HepG2 (cell line): ENCODE results near the gene ANKLE1. TPM values are rescaled to one million over a fixed set of nuclear protein-coding genes. Genes with fewer than 3 reads are reported as not detected.

Experiments
- ATRX ChIP-seq: sonication (generic); formaldehyde crosslinking; IDR thresholded peaks from 2 replicates; pipeline ENCODE4 v1.4.0; 2020; ENCODE audit warnings: missing genetic modification reagents, borderline replicate concordance
- KDM5B ChIP-seq: sonication (generic); formaldehyde crosslinking; IDR thresholded peaks from 2 replicates; pipeline ENCODE4 v1.4.0; 2020; ENCODE audit warnings: missing genetic modification reagents, mild to moderate bottlenecking, borderline replicate concordance
- RXRB ChIP-seq: IDR thresholded peaks from 2 replicates; pipeline ENCODE4 v1.6.1; 2016; ENCODE audit warnings: borderline replicate concordance, missing genetic modification reagents, missing compliant biosample characterization
- TFDP2 ChIP-seq: sonication (generic); formaldehyde crosslinking; IDR thresholded peaks from 2 replicates; pipeline ENCODE4 v1.4.0; 2020; ENCODE audit warnings: missing genetic modification reagents
- ZNF451 ChIP-seq: sonication (generic); formaldehyde crosslinking; IDR thresholded peaks from 2 replicates; pipeline ENCODE4 v1.5.0; 2020; ENCODE audit warnings: mild to moderate bottlenecking, missing genetic modification reagents
- ZNF562 ChIP-seq: sonication (generic); formaldehyde crosslinking; IDR thresholded peaks from 2 replicates; pipeline ENCODE4 v1.8.0; 2022; ENCODE audit warnings: missing genetic modification reagents, borderline replicate concordance
- ZNF598 ChIP-seq: sonication (generic); formaldehyde crosslinking; IDR thresholded peaks from 2 replicates; pipeline ENCODE4 v1.5.1; 2020; ENCODE audit warnings: mild to moderate bottlenecking, missing genetic modification reagents, borderline replicate concordance
- ZNF614 ChIP-seq: IDR thresholded peaks from 2 replicates; pipeline ENCODE4 v1.6.1; 2018; ENCODE audit warnings: missing biosample characterization, missing genetic modification reagents, inconsistent platforms, borderline replicate concordance
- ZNF883 ChIP-seq: sonication (generic); formaldehyde crosslinking; IDR thresholded peaks from 2 replicates; pipeline ENCODE4 v1.5.1; 2020; ENCODE audit warnings: mild to moderate bottlenecking, missing genetic modification reagents; ENCODE audit errors: not compliant biosample characterization
- polyA plus RNA-seq, 8 experiments: library from polyadenylated mRNA; depleted of rRNA in 3 of 8; stranded (reverse) in 7 of 8; unstranded in 1 of 8; fragments of >200 nt; fragmentation: Illumina TruSeq in 4 of 8; extraction: Trizol in 4 of 8; gene quantifications; 2 replicates each; pipeline versions ENCODE4 v1.2.1 to v1.2.3, GENCODE V29; 2011 to 2016; ENCODE audit warnings: low read depth in 4 of 8, missing spikeins in 1 of 8, mixed read lengths in 1 of 8; ENCODE audit not compliant: insufficient read depth in 1 of 8
- total RNA-seq, 5 experiments: library from RNA; depleted of rRNA; stranded (reverse); fragments of >200 nt; fragmentation: Illumina TruSeq; extraction: Trizol; gene quantifications; 2 replicates each; pipeline ENCODE4 v1.2.3, GENCODE V29; 2016; ENCODE audit warnings: low read depth in 1 of 5
- TF ChIP-seq, protein P1 (sequence below): sonication (generic); formaldehyde crosslinking; IDR thresholded peaks from 2 replicates; pipeline ENCODE4 v1.4.0; 2020; ENCODE audit warnings: low read depth, missing genetic modification reagents
- TF ChIP-seq, protein P2 (sequence below), 2 experiments: sonication (generic) in 1 of 2; formaldehyde crosslinking in 1 of 2; IDR thresholded peaks; 2 replicates each; pipeline versions ENCODE4 v1.4.0 to v1.6.1; 2016 to 2020; ENCODE audit warnings: borderline replicate concordance in 1 of 2, low read depth in 1 of 2, mild to moderate bottlenecking in 1 of 2, missing genetic modification reagents in 1 of 2
- TF ChIP-seq, protein P3 (sequence below): IDR thresholded peaks from 2 replicates; pipeline ENCODE4 v1.6.1; 2018; ENCODE audit warnings: missing genetic modification reagents, mild to moderate bottlenecking, missing compliant biosample characterization
- TF ChIP-seq, protein P4 (sequence below): sonication (generic); formaldehyde crosslinking; IDR thresholded peaks from 2 replicates; pipeline ENCODE4 v1.5.0; 2020; ENCODE audit warnings: missing genetic modification reagents, mild to moderate bottlenecking, borderline replicate concordance

The ANKLE1 gene
- total and polyA plus RNA-seq, 2 of the 13 experiments (the other 11 are each of a cell fraction or from before 2014, with no cell fraction given), result 0.69 to 1.5 TPM

DNA sequence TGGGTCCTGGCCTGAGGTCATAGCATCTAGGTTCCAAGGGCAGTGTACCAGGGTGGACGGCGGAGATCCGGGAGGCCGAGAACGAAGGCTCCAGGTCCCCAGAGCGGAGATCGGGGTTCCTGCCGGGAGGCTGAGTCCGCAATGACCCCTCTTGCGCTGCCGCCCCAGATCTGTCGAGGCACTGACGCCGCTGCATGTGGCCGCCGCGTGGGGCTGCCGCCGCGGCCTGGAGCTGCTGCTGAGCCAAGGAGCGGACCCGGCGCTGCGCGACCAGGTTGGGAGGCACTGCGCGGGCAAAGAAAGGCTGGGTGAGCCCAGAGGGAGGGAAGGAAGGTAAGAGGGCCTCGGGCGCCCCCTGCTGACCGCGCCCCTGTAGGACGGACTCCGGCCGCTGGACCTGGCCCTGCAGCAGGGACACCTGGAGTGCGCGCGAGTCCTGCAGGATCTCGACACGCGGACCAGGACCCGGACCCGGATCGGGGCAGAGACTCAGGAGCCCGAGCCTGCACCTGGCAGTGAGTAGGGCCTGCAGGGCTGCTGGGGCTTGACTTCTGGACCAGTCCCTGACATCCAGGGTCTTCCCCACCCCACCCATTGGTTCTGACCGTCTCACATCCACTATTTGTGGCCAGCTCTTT lies 906 bp downstream of the ANKLE1 start (continued):
- TF ChIP-seq, protein P1, sequence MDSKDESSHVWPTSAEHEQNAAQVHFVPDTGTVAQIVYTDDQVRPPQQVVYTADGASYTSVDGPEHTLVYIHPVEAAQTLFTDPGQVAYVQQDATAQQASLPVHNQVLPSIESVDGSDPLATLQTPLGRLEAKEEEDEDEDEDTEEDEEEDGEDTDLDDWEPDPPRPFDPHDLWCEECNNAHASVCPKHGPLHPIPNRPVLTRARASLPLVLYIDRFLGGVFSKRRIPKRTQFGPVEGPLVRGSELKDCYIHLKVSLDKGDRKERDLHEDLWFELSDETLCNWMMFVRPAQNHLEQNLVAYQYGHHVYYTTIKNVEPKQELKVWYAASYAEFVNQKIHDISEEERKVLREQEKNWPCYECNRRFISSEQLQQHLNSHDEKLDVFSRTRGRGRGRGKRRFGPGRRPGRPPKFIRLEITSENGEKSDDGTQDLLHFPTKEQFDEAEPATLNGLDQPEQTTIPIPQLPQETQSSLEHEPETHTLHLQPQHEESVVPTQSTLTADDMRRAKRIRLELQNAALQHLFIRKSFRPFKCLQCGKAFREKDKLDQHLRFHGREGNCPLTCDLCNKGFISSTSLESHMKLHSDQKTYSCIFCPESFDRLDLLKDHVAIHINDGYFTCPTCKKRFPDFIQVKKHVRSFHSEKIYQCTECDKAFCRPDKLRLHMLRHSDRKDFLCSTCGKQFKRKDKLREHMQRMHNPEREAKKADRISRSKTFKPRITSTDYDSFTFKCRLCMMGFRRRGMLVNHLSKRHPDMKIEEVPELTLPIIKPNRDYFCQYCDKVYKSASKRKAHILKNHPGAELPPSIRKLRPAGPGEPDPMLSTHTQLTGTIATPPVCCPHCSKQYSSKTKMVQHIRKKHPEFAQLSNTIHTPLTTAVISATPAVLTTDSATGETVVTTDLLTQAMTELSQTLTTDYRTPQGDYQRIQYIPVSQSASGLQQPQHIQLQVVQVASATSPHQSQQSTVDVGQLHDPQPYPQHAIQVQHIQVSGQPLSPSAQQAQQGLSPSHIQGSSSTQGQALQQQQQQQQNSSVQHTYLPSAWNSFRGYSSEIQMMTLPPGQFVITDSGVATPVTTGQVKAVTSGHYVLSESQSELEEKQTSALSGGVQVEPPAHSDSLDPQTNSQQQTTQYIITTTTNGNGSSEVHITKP, result 0 out of 2 replicates have a peak, but pooled peaks have one; percentile 21
- TF ChIP-seq, protein P2, sequence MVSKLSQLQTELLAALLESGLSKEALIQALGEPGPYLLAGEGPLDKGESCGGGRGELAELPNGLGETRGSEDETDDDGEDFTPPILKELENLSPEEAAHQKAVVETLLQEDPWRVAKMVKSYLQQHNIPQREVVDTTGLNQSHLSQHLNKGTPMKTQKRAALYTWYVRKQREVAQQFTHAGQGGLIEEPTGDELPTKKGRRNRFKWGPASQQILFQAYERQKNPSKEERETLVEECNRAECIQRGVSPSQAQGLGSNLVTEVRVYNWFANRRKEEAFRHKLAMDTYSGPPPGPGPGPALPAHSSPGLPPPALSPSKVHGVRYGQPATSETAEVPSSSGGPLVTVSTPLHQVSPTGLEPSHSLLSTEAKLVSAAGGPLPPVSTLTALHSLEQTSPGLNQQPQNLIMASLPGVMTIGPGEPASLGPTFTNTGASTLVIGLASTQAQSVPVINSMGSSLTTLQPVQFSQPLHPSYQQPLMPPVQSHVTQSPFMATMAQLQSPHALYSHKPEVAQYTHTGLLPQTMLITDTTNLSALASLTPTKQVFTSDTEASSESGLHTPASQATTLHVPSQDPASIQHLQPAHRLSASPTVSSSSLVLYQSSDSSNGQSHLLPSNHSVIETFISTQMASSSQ (IDR thresholded peaks at IDR 0.05; ENCODE audit: low read depth), result no peak
- TF ChIP-seq, protein P2 (CRISPR knock-in tag; IDR thresholded peaks at IDR 0.05; ENCODE audit: borderline replicate concordance), result 0 out of 2 replicates have a peak, but pooled peaks have one; percentile 51
- TF ChIP-seq ZNF614 (CRISPR knock-in tag) (0 out of 2 replicates have a peak, but pooled peaks have one; percentile 27), ATRX (CRISPR knock-in tag) (no peak), RXRB (CRISPR knock-in tag) (peak; percentile 51; the same call in 1 of the 2 replicates), ZNF451 (CRISPR knock-in tag) (peak; percentile 64; the same call in 1 of the 2 replicates), TFDP2 (CRISPR knock-in tag) (peak; percentile 64), ZNF562 (CRISPR knock-in tag) (no peak), ZNF883 (CRISPR knock-in tag) (peak; percentile 84), ZNF598 (CRISPR knock-in tag) (peak; percentile 55; the same call in 1 of the 2 replicates), KDM5B (CRISPR knock-in tag) (peak; percentile 76; the same call in 1 of the 2 replicates)
- TF ChIP-seq, protein P3, sequence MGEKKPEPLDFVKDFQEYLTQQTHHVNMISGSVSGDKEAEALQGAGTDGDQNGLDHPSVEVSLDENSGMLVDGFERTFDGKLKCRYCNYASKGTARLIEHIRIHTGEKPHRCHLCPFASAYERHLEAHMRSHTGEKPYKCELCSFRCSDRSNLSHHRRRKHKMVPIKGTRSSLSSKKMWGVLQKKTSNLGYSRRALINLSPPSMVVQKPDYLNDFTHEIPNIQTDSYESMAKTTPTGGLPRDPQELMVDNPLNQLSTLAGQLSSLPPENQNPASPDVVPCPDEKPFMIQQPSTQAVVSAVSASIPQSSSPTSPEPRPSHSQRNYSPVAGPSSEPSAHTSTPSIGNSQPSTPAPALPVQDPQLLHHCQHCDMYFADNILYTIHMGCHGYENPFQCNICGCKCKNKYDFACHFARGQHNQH (CRISPR knock-in tag), result peak; percentile 58; the same call in 1 of the 2 replicates
- TF ChIP-seq, protein P4, sequence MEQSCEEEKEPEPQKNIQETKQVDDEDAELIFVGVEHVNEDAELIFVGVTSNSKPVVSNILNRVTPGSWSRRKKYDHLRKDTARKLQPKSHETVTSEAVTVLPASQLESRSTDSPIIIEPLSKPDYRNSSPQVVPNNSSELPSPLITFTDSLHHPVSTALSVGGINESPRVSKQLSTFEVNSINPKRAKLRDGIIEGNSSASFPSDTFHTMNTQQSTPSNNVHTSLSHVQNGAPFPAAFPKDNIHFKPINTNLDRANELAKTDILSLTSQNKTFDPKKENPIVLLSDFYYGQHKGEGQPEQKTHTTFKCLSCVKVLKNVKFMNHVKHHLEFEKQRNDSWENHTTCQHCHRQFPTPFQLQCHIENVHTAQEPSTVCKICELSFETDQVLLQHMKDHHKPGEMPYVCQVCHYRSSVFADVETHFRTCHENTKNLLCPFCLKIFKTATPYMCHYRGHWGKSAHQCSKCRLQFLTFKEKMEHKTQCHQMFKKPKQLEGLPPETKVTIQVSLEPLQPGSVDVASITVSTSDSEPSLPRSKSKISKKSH (CRISPR knock-in tag), result 0 out of 2 replicates have a peak, but pooled peaks have one; percentile 45
